A549 (cell line): Measurements from ENCODE around the gene TMEM196. TPM values are rescaled to one million over a fixed set of nuclear protein-coding genes. Genes with fewer than 3 reads are reported as not detected.

Source experiments
- ATAC-seq, 2 experiments: fragments of 200-7000 bp in 1 of 2; fragments of >200 bp in 1 of 2; cut with Nextera tagmentation in 1 of 2; cut with Tn5 transposase in 1 of 2; 3 replicates each; pipeline versions ENCODE4 v1.8.0 to v1.9.1; 2018 to 2020; ENCODE audit warnings: mild to moderate bottlenecking in 1 of 2, moderate library complexity in 1 of 2
- CTCF ChIA-PET: fragments of 300-600 bp; sonication (Branson Sonifier 250); formaldehyde crosslinking; extraction: SDS; loops from one replicate; lab custom pipeline; 2021; ENCODE audit warnings: antibody characterized with exemption, inconsistent platforms; lab: Yijun Ruan, JAX
- POLR2A ChIA-PET: fragments of 350-600 bp; formaldehyde crosslinking; extraction: SDS; loops from one replicate; lab custom pipeline; 2021; ENCODE audit warnings: antibody characterized with exemption, inconsistent platforms; lab: Yijun Ruan, JAX
- DNase-seq, 2 experiments: peaks; one replicate each; pipeline versions ENCODE4 v3.0.0 to v3.0.0-alpha.2; 2011 to 2016; ENCODE audit warnings: low read depth in 1 of 2, low spot score in 1 of 2
- FAIRE-seq: peaks from 2 replicates; lab custom pipeline; 2011; peaks lifted over from hg19 to GRCh38; lab: Jason Lieb, UNC
- H3K27ac ChIP-seq, 2 experiments: fragments of >200 bp; sonication (Bioruptor Twin); formaldehyde crosslinking; 3 replicates each; pipeline ENCODE4 v1.5.1; 2016 to 2017
- H3K4me1 ChIP-seq: fragments of >200 bp; sonication (Bioruptor Twin); formaldehyde crosslinking; 3 replicates; pipeline ENCODE4 v1.6.1; 2016
- H3K4me2 ChIP-seq: fragments of >200 bp; sonication (Bioruptor Twin); formaldehyde crosslinking; 3 replicates; pipeline ENCODE4 v1.6.1; 2016
- H3K4me3 ChIP-seq: fragments of >200 bp; sonication (Bioruptor Twin); formaldehyde crosslinking; 3 replicates; pipeline ENCODE4 v1.5.1; 2016
- H3K9me3 ChIP-seq: fragments of >200 bp; sonication (Bioruptor Twin); formaldehyde crosslinking; 3 replicates; pipeline ENCODE4 v1.6.1; 2016
- BHLHE40 ChIP-seq: IDR thresholded peaks from 2 replicates; pipeline ENCODE4 v1.6.1; 2012; ENCODE audit warnings: low read depth, low read length, inconsistent platforms
- CBX8 ChIP-seq: fragments of 200-600 bp; sonication (generic); IDR thresholded peaks from 2 replicates; pipeline ENCODE4 v1.6.1; 2016
- CEBPB ChIP-seq, 2 experiments: fragments of >200 bp in 1 of 2; sonication (Bioruptor Twin) in 1 of 2; formaldehyde crosslinking in 1 of 2; IDR thresholded peaks; 2 replicates each; pipeline ENCODE4 v1.6.1; 2012 to 2016
- CHD2 ChIP-seq: fragments of 150-350 bp; IDR thresholded peaks from 2 replicates; pipeline ENCODE4 v1.6.1; 2014; ENCODE audit warnings: low read length; ENCODE audit not compliant: partially characterized antibody
- EHF ChIP-seq: fragments of 250-450 bp; sonication (Bioruptor Pico); IDR thresholded peaks from 2 replicates; pipeline ENCODE4 v1.5.0; 2020; ENCODE audit warnings: mild to moderate bottlenecking
- EHMT2 ChIP-seq: fragments of 200-600 bp; sonication (generic); IDR thresholded peaks from 2 replicates; pipeline ENCODE4 v1.6.1; 2016; ENCODE audit warnings: antibody characterized with exemption, low read depth, mild to moderate bottlenecking, moderate library complexity
- GATA3 ChIP-seq: IDR thresholded peaks from 2 replicates; pipeline ENCODE4 v1.6.1; 2012; ENCODE audit warnings: borderline replicate concordance
- HDAC2 ChIP-seq: fragments of 200-600 bp; sonication (generic); IDR thresholded peaks from 2 replicates; pipeline ENCODE4 v1.6.1; 2016
- HEYL ChIP-seq: fragments of 250-450 bp; sonication (Bioruptor Pico); IDR thresholded peaks from 2 replicates; pipeline ENCODE4 v1.8.0; 2021; ENCODE audit warnings: mild to moderate bottlenecking, moderate library complexity
- HOXA7 ChIP-seq: fragments of 250-450 bp; sonication (Bioruptor Pico); IDR thresholded peaks from 2 replicates; pipeline ENCODE4 v1.5.0; 2020; ENCODE audit warnings: mild to moderate bottlenecking, moderate library complexity
- HOXB13 ChIP-seq: fragments of 250-450 bp; sonication (Bioruptor Pico); IDR thresholded peaks from 2 replicates; pipeline ENCODE4 v1.5.0; 2020; ENCODE audit warnings: low read depth, mild to moderate bottlenecking, moderate library complexity
- HOXB5 ChIP-seq: fragments of 250-450 bp; sonication (Bioruptor Pico); IDR thresholded peaks from 2 replicates; pipeline ENCODE4 v1.5.0; 2020; ENCODE audit warnings: mild to moderate bottlenecking, moderate library complexity
- JUN ChIP-seq, 2 experiments: fragments of >200 bp; sonication (Bioruptor Twin); formaldehyde crosslinking; IDR thresholded peaks; 2 replicates in 1 of 2; 3 replicates in 1 of 2; pipeline ENCODE4 v1.6.1; 2016 to 2017
- KDM1A ChIP-seq: fragments of 200-600 bp; sonication (generic); IDR thresholded peaks from 2 replicates; pipeline ENCODE4 v1.6.1; 2016; ENCODE audit warnings: low read depth, mild to moderate bottlenecking
- KDM5A ChIP-seq: fragments of 200-600 bp; sonication (generic); IDR thresholded peaks from 2 replicates; pipeline ENCODE4 v1.6.1; 2016; ENCODE audit warnings: antibody characterized with exemption, mild to moderate bottlenecking
- MAFK ChIP-seq: fragments of 450-650 bp; IDR thresholded peaks from 2 replicates; pipeline ENCODE4 v1.6.1; 2014; ENCODE audit not compliant: partially characterized antibody
- MYC ChIP-seq: IDR thresholded peaks from 2 replicates; pipeline ENCODE4 v1.6.1; 2012; ENCODE audit warnings: mild to moderate bottlenecking, inconsistent platforms, low read length, improper control_type of control experiment, borderline replicate concordance
- POLR2A ChIP-seq: IDR thresholded peaks from 2 replicates; pipeline ENCODE4 v1.6.1; 2012; ENCODE audit warnings: mild to moderate bottlenecking, low read length
- RARB ChIP-seq: fragments of 250-450 bp; sonication (Bioruptor Pico); IDR thresholded peaks from 2 replicates; pipeline ENCODE4 v1.8.0; 2021; ENCODE audit warnings: mild to moderate bottlenecking, moderate library complexity
- RCOR1 ChIP-seq: fragments of 150-350 bp; IDR thresholded peaks from 2 replicates; pipeline ENCODE4 v1.6.1; 2014; ENCODE audit warnings: antibody characterized with exemption, low read length, low read depth
- SMC3 ChIP-seq: fragments of >200 bp; sonication (Bioruptor Twin); formaldehyde crosslinking; IDR thresholded peaks from 3 replicates; pipeline ENCODE4 v1.6.1; 2018; ENCODE audit warnings: inconsistent platforms
- SREBF2 ChIP-seq: fragments of 450-650 bp; IDR thresholded peaks from 2 replicates; pipeline ENCODE4 v1.6.1; 2014; ENCODE audit warnings: mild to moderate bottlenecking, moderate library complexity
- TP53 ChIP-seq: fragments of 250-450 bp; sonication (Bioruptor Pico); IDR thresholded peaks from 2 replicates; pipeline ENCODE4 v1.5.0; 2021; ENCODE audit warnings: mild to moderate bottlenecking, moderate library complexity
- ZNF302 ChIP-seq: fragments of 250-450 bp; sonication (Bioruptor Pico); IDR thresholded peaks from 2 replicates; pipeline ENCODE4 v1.9.0; 2021; ENCODE audit warnings: inconsistent platforms, mild to moderate bottlenecking, moderate library complexity
- WGBS: methylation state at CpG from one replicate; pipeline ENCODE4 v1.1.6; 2017; ENCODE audit errors: missing lambda C conversion rate; 5-methylcytosine and 5-hydroxymethylcytosine counted together
- polyA plus RNA-seq, 4 experiments: library from polyadenylated mRNA; depleted of rRNA in 3 of 4; stranded (reverse); fragments of >200 nt; fragmentation: RNase III in 1 of 4; extraction: RNeasy Plus Mini Kit Qiagen cat#74134 plus additional on column Dnase treatment in 1 of 4; gene quantifications; 2 replicates in 3 of 4; 3 replicates in 1 of 4; pipeline ENCODE4 v1.2.3, GENCODE V29; 2011 to 2017
- TF ChIP-seq, protein P1 (sequence below): fragments of >200 bp; sonication (Bioruptor Twin); formaldehyde crosslinking; IDR thresholded peaks from 3 replicates; pipeline ENCODE4 v1.5.1; 2016
- TF ChIP-seq, protein P2 (sequence below): fragments of 200-600 bp; sonication (generic); IDR thresholded peaks from 2 replicates; pipeline ENCODE4 v1.6.1; 2016; ENCODE audit warnings: antibody characterized with exemption, mild to moderate bottlenecking, moderate library complexity
- TF ChIP-seq, protein P3 (sequence below): IDR thresholded peaks from 2 replicates; pipeline ENCODE4 v1.6.1; 2012
- TF ChIP-seq, protein P4 (sequence below): IDR thresholded peaks from 2 replicates; pipeline ENCODE4 v1.6.1; 2012

TMEM196 gene
- polyA plus RNA-seq, 2 of the 4 experiments (the other 2 are of a cell fraction) = not detected

DNA sequence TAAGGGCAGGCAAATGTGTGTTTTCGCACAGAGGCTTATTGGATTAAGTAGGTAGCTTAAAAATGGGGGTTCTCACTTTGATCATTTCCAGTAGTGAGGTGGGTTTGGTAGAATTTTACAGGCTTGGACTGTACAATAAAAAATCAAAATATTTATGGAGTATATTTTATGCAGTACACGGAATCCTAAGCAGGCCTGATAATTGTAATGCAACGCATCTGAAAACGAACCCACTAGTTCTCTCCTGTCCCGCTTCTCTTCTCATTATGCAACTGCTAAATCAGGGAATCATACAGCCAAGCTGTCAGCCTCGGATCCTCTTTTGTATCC, 64.2 kb downstream of the TMEM196 start:
- no peaks in the 10 kb centered on the region for H3K9me3 ChIP-seq
- no peak overlapping the region for H3K4me3 ChIP-seq
- TF ChIP-seq POLR2A = no peak
- no peak for TF ChIP-seq KDM5A
- TF ChIP-seq, protein P1, sequence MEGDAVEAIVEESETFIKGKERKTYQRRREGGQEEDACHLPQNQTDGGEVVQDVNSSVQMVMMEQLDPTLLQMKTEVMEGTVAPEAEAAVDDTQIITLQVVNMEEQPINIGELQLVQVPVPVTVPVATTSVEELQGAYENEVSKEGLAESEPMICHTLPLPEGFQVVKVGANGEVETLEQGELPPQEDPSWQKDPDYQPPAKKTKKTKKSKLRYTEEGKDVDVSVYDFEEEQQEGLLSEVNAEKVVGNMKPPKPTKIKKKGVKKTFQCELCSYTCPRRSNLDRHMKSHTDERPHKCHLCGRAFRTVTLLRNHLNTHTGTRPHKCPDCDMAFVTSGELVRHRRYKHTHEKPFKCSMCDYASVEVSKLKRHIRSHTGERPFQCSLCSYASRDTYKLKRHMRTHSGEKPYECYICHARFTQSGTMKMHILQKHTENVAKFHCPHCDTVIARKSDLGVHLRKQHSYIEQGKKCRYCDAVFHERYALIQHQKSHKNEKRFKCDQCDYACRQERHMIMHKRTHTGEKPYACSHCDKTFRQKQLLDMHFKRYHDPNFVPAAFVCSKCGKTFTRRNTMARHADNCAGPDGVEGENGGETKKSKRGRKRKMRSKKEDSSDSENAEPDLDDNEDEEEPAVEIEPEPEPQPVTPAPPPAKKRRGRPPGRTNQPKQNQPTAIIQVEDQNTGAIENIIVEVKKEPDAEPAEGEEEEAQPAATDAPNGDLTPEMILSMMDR = peak; percentile 23; the same call in 1 of the 3 replicates
- DNase-seq (no peak), ATAC-seq (peak; percentile 12 to 40; a peak in 4 of 6 replicates), FAIRE-seq (no peak)
- H3K27ac ChIP-seq = peak overlapping the region; percentile 35 to 57; a peak in 4 of 6 replicates
- ChIA-PET CTCF (interaction anchor here (0.7 to 11.6 kb wide), 23 partner anchors 8 to 1357 kb away, joined by 3 to 243 read pairs (median 3); partner anchors contain the start of gene ITGB8), POLR2A (interaction anchor here (0.6 to 1.4 kb wide), 7 partner anchors 9 to 1815 kb away, joined by 3 to 17 read pairs (median 3); partner anchors contain the start of gene ITGB8)
- 40% methylated on average over 6 of the region's 6 CpGs for WGBS
- peak overlapping the region; percentile 62 for H3K4me2 ChIP-seq
- peaks cover 14% of the 10 kb centered on the region for H3K4me1 ChIP-seq

DNA sequence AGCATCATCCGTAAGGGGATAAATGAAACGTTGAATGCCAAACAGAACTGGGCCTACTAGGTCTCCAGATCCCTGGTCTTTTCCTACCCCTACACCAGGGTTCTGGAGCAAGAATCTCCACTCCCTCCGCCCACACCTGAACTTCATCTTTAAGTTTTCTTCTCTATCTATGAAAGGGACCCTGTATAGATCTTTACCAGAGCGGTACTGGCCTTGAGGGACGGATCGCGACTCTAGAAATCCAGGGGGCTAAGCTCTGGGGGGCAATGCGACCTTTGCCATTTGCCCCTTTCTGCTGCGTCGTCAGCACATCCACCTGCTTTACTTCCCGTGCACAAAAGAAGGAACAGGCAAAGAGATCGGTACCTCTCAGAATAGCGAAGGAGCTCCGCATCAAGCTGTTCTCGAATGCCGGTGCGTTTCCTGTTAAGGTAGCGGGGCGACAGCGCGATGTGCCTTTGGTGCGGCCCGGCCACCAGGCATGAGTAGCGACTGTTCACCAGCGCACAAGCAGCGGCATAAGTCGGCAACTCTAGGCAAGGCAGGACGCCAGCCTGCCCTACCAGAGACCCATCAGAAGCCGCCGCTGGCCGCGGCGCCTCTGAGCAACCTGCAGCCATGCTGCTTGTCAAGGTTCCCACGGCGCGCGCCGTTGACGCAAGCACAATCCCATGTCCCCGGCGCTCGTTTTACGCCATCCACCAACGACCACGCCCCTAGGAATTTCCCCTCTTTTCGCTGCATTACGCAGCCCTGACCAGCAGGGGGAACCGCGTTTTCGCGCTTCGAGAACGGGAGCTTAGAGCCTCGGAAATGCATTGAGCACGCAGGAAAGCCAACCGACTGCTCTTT, 64.8 kb downstream of the TMEM196 start, which contains the start of gene POLR1F:
TSS of gene POLR1F (minus strand) at position 641 of the 852 bp plus-strand sequence. CDS start at position 620, 21 bp downstream.
- Histone ChIP-seq H3K4me1 (peaks cover 14% of the 10 kb centered on the region), H3K27ac (peak within 1 kb of the TSS; percentile 72 to 89), H3K9me3 (no peaks in the 10 kb centered on the region), H3K4me2 (peak within 1 kb of the TSS; percentile 96), H3K4me3 (peak within 1 kb of the TSS; percentile 89)
- FAIRE-seq (peak; percentile 91), DNase-seq (peak; percentile 68 to 96), ATAC-seq (peak; percentile 97 to 99)
- ChIA-PET POLR2A (interaction anchor here (0.6 to 1.4 kb wide), 7 partner anchors 8 to 1815 kb away, joined by 3 to 17 read pairs (median 3); partner anchors contain the start of gene ITGB8), CTCF (interaction anchor here (0.7 to 11.6 kb wide), 25 partner anchors 8 to 1356 kb away, joined by 3 to 243 read pairs (median 3); partner anchors contain the start of gene ITGB8)
- WGBS = 3% methylated on average over 48 of the region's 56 CpGs
- TF ChIP-seq MAFK = no peak
- peak; percentile 79; the same call in 1 of the 2 replicates for TF ChIP-seq MYC
- peak; percentile 57 to 83; a peak in 4 of 5 replicates for TF ChIP-seq JUN (IDR thresholded peaks at IDR 0.05)
- no peak for TF ChIP-seq KDM1A
- TF ChIP-seq EHF (CRISPR knock-in tag) = no peak
- no peak for TF ChIP-seq GATA3
- TF ChIP-seq RCOR1 = no peak
- no peak for TF ChIP-seq TP53 (CRISPR knock-in tag)
- peak; percentile 44; the same call in 1 of the 2 replicates for TF ChIP-seq HDAC2
- TF ChIP-seq, protein P1 = peak; percentile 75
- TF ChIP-seq SMC3 = peak; percentile 79
- TF ChIP-seq, protein P2, sequence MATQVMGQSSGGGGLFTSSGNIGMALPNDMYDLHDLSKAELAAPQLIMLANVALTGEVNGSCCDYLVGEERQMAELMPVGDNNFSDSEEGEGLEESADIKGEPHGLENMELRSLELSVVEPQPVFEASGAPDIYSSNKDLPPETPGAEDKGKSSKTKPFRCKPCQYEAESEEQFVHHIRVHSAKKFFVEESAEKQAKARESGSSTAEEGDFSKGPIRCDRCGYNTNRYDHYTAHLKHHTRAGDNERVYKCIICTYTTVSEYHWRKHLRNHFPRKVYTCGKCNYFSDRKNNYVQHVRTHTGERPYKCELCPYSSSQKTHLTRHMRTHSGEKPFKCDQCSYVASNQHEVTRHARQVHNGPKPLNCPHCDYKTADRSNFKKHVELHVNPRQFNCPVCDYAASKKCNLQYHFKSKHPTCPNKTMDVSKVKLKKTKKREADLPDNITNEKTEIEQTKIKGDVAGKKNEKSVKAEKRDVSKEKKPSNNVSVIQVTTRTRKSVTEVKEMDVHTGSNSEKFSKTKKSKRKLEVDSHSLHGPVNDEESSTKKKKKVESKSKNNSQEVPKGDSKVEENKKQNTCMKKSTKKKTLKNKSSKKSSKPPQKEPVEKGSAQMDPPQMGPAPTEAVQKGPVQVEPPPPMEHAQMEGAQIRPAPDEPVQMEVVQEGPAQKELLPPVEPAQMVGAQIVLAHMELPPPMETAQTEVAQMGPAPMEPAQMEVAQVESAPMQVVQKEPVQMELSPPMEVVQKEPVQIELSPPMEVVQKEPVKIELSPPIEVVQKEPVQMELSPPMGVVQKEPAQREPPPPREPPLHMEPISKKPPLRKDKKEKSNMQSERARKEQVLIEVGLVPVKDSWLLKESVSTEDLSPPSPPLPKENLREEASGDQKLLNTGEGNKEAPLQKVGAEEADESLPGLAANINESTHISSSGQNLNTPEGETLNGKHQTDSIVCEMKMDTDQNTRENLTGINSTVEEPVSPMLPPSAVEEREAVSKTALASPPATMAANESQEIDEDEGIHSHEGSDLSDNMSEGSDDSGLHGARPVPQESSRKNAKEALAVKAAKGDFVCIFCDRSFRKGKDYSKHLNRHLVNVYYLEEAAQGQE = no peak
- TF ChIP-seq CBX8 = no peak
- no peak for TF ChIP-seq EHMT2
- no peak for TF ChIP-seq SREBF2
- TF ChIP-seq CEBPB (IDR thresholded peaks at IDR 0.05) = peak in 1 of 2 experiments; percentile 46; a peak in 2 of 4 replicates
- TF ChIP-seq ZNF302 (CRISPR knock-in tag) = no peak
- no peak for TF ChIP-seq HOXA7 (CRISPR knock-in tag)
- TF ChIP-seq HOXB13 (CRISPR knock-in tag) = no peak
- TF ChIP-seq HOXB5 (CRISPR knock-in tag) = no peak
- no peak for TF ChIP-seq RARB
- TF ChIP-seq, protein P3, sequence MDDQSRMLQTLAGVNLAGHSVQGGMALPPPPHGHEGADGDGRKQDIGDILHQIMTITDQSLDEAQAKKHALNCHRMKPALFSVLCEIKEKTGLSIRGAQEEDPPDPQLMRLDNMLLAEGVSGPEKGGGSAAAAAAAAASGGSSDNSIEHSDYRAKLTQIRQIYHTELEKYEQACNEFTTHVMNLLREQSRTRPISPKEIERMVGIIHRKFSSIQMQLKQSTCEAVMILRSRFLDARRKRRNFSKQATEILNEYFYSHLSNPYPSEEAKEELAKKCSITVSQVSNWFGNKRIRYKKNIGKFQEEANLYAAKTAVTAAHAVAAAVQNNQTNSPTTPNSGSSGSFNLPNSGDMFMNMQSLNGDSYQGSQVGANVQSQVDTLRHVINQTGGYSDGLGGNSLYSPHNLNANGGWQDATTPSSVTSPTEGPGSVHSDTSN = no peak
- TF ChIP-seq, protein P4, sequence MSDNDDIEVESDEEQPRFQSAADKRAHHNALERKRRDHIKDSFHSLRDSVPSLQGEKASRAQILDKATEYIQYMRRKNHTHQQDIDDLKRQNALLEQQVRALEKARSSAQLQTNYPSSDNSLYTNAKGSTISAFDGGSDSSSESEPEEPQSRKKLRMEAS = peak; percentile 91
- no peak for TF ChIP-seq CHD2
- TF ChIP-seq HEYL = no peak
- no peak for TF ChIP-seq BHLHE40
